Fibroblast of lung (primary cell): ENCODE data around the gene DIAPH1. TPM values are rescaled to one million over a fixed set of nuclear protein-coding genes. Genes with fewer than 3 reads are reported as not detected.

Experiments used
- polyA plus RNA-seq, 2 donors: library from polyadenylated mRNA; depleted of rRNA in 1 of 2; stranded (reverse) in 1 of 2; unstranded in 1 of 2; fragments of >200 nt; gene quantifications; 2 replicates each; pipeline ENCODE4 v1.2.1, GENCODE V29; 2011 to 2012; ENCODE audit warnings: missing spikeins in 1 of 2
- total RNA-seq: library from RNA; depleted of rRNA; stranded (reverse); fragments of >200 nt; gene quantifications from 2 replicates; pipeline ENCODE4 v1.2.1, GENCODE V29; 2014

Gene DIAPH1
- total and polyA plus RNA-seq, 2 donors (not counting 1 experiment from before 2014, with no cell fraction given), result 21.1 to 30.9 TPM

Other genes starting within 250 kb of the DIAPH1 start
- gene PCDHGB3, start 248.8 kb downstream of the DIAPH1 start, total RNA-seq, result 3.1 and 5.8 TPM in 2 replicates
- 2.5 and 2.9 TPM in 2 replicates for gene PCDHGB3, start 248.8 kb downstream of the DIAPH1 start, polyA plus RNA-seq
- 3.1 and 4.8 TPM in 2 replicates for gene PCDHGA6, start 245.1 kb downstream of the DIAPH1 start, total RNA-seq
- 3.9 and 4.2 TPM in 2 replicates for gene PCDHGA6, start 245.1 kb downstream of the DIAPH1 start, polyA plus RNA-seq
- 2.8 and 6.8 TPM in 2 replicates for gene PCDHGA7, start 236.3 kb downstream of the DIAPH1 start, total RNA-seq
- 2.7 and 3.0 TPM in 2 replicates for gene PCDHGA7, start 236.3 kb downstream of the DIAPH1 start, polyA plus RNA-seq
- gene PCDHGB4, start 231.3 kb downstream of the DIAPH1 start, total RNA-seq, result 10.0 and 18.3 TPM in 2 replicates
- gene PCDHGB4, start 231.3 kb downstream of the DIAPH1 start, polyA plus RNA-seq, result 13.3 and 15.5 TPM in 2 replicates
- 2.6 and 4.6 TPM in 2 replicates for gene PCDHGA8, start 226.4 kb downstream of the DIAPH1 start, total RNA-seq
- gene PCDHGA8, start 226.4 kb downstream of the DIAPH1 start, polyA plus RNA-seq, result 0.76 and 1.1 TPM in 2 replicates
- gene PCDHGB5, start 221.1 kb downstream of the DIAPH1 start, total RNA-seq, result 17.5 and 21.5 TPM in 2 replicates
- gene PCDHGB5, start 221.1 kb downstream of the DIAPH1 start, polyA plus RNA-seq, result 19.6 TPM in 2 replicates
- gene PCDHGA9, start 216.2 kb downstream of the DIAPH1 start, total RNA-seq, result 2.6 and 4.8 TPM in 2 replicates
- 3.2 and 3.3 TPM in 2 replicates for gene PCDHGA9, start 216.2 kb downstream of the DIAPH1 start, polyA plus RNA-seq
- 3.9 and 4.3 TPM in 2 replicates for gene PCDHGB6, start 211.0 kb downstream of the DIAPH1 start, total RNA-seq
- 2.6 and 2.8 TPM in 2 replicates for gene PCDHGB6, start 211.0 kb downstream of the DIAPH1 start, polyA plus RNA-seq
- 7.4 and 10.2 TPM in 2 replicates for gene PCDHGA10, start 206.0 kb downstream of the DIAPH1 start, total RNA-seq
- 3.8 and 4.2 TPM in 2 replicates for gene PCDHGA10, start 206.0 kb downstream of the DIAPH1 start, polyA plus RNA-seq
- 13.0 and 13.6 TPM in 2 replicates for gene PCDHGB7, start 201.3 kb downstream of the DIAPH1 start, total RNA-seq
- 11.3 and 15.3 TPM in 2 replicates for gene PCDHGB7, start 201.3 kb downstream of the DIAPH1 start, polyA plus RNA-seq
- gene PCDHGA11, start 197.9 kb downstream of the DIAPH1 start, total RNA-seq, result 5.9 and 8.6 TPM in 2 replicates
- gene PCDHGA11, start 197.9 kb downstream of the DIAPH1 start, polyA plus RNA-seq, result 4.7 and 10.8 TPM in 2 replicates
- 9.2 and 13.7 TPM in 2 replicates for gene PCDHGA12, start 188.5 kb downstream of the DIAPH1 start, total RNA-seq
- 11.9 and 14.1 TPM in 2 replicates for gene PCDHGA12, start 188.5 kb downstream of the DIAPH1 start, polyA plus RNA-seq
- 59.0 and 63.4 TPM in 2 replicates for gene PCDHGC3, start 143.0 kb downstream of the DIAPH1 start, total RNA-seq
- gene PCDHGC3, start 143.0 kb downstream of the DIAPH1 start, polyA plus RNA-seq, result 106 and 109 TPM in 2 replicates
- gene PCDHGC4, start 134.0 kb downstream of the DIAPH1 start, total RNA-seq, result 1.5 and 3.0 TPM in 2 replicates
- gene PCDHGC4, start 134.0 kb downstream of the DIAPH1 start, polyA plus RNA-seq, result 0.48 and 0.76 TPM in 2 replicates
- 1.3 and 2.6 TPM in 2 replicates for gene PCDHGC5, start 129.9 kb downstream of the DIAPH1 start, total RNA-seq
- gene PCDHGC5, start 129.9 kb downstream of the DIAPH1 start, polyA plus RNA-seq, result 0.97 and 1.1 TPM in 2 replicates
- 45.7 and 56.8 TPM in 2 replicates for gene HDAC3, start 17.8 kb upstream of the DIAPH1 start, total RNA-seq
- gene HDAC3, start 17.8 kb upstream of the DIAPH1 start, polyA plus RNA-seq, result 67.9 and 69.6 TPM in 2 replicates
- gene RELL2, start 18.0 kb upstream of the DIAPH1 start, total RNA-seq, result 2.6 and 3.0 TPM in 2 replicates
- 3.7 and 4.0 TPM in 2 replicates for gene RELL2, start 18.0 kb upstream of the DIAPH1 start, polyA plus RNA-seq
- 15.4 and 25.6 TPM in 2 replicates for gene FCHSD1, start 32.4 kb upstream of the DIAPH1 start, total RNA-seq
- 13.5 and 19.1 TPM in 2 replicates for gene FCHSD1, start 32.4 kb upstream of the DIAPH1 start, polyA plus RNA-seq
- 2.6 and 3.8 TPM in 2 replicates for gene ARAP3, start 63.2 kb upstream of the DIAPH1 start, total RNA-seq
- gene ARAP3, start 63.2 kb upstream of the DIAPH1 start, polyA plus RNA-seq, result 2.5 and 2.9 TPM in 2 replicates